Muscle of back (tissue), 13 donors: ENCODE measurements around the gene PAK5. TPM values are rescaled to one million over a fixed set of nuclear protein-coding genes. Genes with fewer than 3 reads are reported as not detected.

Source experiments
- DNase-seq, 3 donors: peaks; one replicate each; pipeline versions ENCODE4 v3.0.0 to v3.0.0-alpha.2; 2013
- long read RNA-seq, 9 donors: transcript quantifications; one replicate each; lab custom pipeline, GENCODE V29; 2026
- polyA plus RNA-seq, 10 donors: library from polyadenylated mRNA; unstranded; fragments of 120-200 nt; gene quantifications; one replicate each; pipeline ENCODE4 v1.2.1, GENCODE V29; 2013; ENCODE audit not compliant: insufficient read length in 10 of 10

PAK5 gene
- under 1 TPM; 0.08 to 0.29 (median 0.18) TPM for polyA plus RNA-seq
- long read RNA-seq, donor 1 = 0 reads
- long read RNA-seq, donor 2 = 0 reads
- long read RNA-seq, donor 3 = 0 reads
- long read RNA-seq, donor 4 = 0 reads
- long read RNA-seq, donor 5 = 0 reads
- long read RNA-seq, donor 6 = 0 reads
- long read RNA-seq, donor 7 = 0 reads
- long read RNA-seq, donor 8 = 0 reads
- long read RNA-seq, donor 9 = 0 reads

DNA sequence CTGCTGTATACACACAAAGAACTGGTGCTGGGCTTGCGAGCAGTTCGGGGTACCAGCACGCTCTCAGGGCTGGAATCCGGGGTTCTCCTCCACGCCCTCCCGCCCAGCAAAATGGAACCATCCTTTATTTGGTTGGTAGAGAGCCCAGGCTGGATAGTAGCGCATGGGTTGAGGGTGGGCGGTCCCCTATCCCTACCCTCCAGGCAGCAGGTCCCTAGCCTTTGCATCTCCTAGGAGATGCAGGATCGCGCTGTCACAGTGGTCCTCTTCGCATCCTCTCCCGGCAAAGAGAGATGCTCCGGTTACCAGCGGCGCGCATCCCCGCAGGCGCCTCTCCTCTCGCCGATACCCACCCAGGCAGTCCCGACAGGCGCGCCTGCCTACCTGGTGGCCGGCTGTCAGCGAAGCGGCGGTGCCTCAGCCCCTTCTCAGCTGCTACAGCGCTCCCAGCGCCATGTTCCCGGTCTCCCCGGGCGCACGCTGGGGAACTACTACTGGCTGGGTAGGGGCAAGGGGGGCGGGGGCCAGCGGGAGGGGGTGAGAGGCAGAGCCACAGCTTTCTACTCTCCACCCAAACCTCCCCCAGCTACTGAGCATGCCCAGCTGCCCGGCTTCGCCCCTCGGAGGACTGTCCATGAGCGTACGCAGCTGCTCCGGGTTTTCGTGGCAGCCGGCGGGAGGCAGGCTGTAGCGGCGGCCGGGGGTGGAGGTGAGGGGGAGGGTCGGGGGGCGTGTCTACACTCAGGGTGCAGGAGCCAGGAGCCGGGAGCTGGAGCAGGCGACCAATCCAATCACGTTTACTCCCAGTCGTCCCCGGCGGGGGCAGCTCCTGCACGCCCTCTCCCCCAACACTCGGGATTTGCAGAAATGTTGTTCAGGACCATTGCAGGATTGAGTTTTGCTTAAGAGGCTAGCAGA lies at the start of gene PAK5:
PAK5 (minus strand) TSS at position 699 of the 918 bp plus-strand sequence. CDS start 194,748 bp downstream, outside the sequence.
- DNase-seq = peak; percentile 34 to 66 (median 36)

DNA sequence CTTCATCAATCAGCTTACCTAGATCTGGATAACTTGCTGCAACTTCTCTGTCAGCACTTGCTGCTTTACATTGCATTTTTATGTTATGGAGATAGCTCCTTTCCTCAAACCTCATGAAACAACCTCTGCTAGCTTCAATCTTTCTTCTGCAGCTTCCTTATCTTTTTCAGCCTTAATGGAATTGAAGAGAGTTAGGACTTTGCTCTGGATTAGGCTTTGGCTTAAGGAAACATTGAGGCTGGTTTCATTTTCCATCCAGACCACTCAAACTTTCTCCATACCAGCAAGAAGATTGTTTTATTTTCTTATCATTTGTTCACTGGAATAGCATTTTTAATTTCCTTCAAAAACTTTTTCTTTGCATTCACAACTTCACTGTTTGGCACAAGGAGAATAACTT lies 48.8 kb upstream of the PAK5 start:
- DNase-seq = no peak

DNA sequence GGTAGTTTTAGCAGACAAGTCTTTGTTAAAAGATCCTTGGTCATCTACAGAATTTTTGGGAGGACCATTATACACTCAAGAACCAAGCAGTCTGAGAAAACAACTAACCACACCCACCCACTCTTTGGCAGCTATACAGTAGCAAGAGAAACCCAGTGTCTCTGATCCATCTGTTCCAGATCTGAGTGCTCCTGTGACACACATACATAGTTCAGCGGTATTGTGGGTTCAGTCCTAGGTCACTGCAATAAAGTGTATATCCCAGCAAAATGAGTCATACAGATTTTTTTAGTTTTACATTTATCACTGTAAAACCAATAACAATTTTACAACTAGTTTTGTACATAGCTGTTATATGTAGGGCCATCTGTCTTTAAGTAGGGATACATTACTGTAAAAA lies 47.4 kb upstream of the PAK5 start:
- DNase-seq = peak in 1 of 3 donors; percentile 0

DNA sequence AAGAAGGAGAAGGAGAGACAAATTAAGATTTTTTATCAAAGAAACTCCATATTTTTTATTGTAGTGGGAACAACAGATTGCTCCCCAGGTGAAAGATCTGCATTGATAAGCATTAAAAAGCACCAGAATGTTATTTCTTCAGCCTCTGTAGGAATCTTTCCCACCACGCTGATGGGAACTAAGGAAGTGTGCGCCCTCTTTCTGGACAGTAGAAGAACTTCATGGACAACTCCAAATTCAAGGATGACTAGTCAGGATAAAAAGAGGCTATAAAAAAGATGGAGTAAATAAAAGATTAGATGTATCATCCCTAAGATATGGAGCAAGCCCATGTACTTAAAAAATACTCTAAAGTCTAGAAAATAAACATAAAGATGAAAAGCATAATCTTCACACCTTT lies 45.8 kb upstream of the PAK5 start:
- no peak for DNase-seq

DNA sequence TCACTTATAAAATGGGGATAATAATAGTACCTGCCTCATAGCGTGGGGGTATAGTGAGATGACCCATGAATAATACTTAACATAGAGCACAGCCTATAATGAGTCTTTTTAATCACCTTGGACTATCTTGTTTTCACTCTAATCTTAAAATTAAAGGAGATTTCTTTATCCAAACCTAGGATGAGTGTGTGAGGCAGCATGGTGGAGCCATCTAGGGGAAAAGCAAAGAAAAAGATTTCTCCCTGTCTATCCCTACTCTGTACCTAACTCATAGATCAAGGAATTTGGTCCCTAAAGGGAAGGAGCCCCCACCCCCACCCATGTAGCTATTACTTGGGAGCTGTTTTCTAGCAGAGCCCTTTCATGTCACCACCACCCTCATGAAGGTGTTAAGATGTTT lies 45.2 kb upstream of the PAK5 start:
- no peak for DNase-seq

DNA sequence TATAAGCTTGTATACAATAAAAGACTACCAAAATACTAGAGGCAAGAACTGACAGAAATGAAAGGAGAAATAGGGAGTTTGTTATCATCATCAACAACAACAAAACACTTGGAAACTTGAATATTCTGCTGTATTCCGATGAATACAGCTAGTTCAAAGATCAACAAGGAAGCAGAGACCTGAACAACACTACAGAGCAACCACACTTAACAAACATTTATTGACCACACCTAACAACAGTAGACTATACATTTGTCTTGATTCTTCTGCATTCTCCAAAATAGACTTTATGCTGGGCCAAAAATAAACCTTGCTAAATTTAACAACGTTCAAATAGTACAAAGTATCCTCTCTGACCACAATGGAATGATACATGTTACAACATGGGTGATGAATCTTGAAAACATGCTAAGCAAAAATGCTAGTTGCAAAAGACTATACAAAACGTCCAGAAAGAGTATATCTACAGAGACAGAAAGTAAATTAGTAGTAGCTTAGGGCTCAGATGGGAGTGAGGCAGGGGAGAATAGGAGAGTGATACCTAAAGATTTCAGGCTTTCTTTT lies 39.1 kb upstream of the PAK5 start:
- no peak for DNase-seq

DNA sequence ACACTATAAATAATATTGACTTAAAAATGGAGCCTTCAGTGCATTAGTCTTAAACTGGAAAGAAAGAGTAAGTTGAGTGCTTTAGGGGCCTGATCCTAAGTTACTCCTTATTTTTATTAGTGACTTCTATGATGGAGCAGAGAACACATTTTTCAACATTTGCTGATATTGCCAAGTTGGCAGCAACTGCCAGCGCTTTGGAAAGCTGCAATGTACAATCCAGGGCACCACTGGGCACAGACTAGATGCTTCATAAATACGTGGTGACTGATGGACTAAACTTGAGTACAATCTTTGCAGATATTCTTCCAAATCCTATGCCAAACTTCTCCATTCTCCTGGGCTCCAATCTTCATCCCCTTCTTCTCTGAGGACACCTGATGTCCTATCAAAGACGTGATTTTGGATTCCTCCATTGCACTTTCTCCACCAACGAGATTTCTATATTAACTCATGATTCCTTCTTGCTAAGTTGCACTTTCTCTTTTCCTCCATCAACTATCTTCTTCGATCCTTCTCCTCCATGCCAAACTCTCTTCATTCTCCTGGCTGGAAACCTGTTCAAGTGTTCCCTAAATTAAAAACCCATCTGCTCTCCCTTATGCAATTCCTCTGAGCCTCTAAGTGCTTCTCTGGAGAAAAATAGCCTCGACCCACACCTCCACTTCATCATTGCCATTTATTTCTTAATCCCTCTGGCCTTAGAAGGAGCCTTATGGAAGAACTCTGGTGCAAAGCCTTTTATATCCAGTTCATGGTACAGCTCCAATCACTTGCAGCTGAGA lies 28.5 kb upstream of the PAK5 start:
- no peak for DNase-seq

DNA sequence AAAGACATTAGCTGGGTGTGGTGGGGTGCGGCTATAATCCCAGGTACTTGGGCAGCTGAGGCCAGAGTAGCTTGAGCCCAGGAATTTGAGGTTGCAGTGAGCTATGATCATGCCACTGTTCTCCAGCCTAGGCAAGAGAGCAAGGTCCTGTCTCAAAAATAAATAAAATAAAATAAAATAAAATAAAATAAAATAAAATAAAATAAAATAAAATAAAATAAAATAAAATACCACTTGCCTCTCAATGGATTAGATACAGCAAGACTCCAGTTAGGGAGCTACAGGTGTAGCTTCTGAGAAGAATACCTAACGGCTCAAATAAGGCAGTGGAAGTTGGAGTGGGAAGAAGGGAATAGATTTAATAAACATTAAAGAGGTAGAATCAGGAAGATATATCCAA lies 13.7 kb upstream of the PAK5 start:
- DNase-seq = no peak

DNA sequence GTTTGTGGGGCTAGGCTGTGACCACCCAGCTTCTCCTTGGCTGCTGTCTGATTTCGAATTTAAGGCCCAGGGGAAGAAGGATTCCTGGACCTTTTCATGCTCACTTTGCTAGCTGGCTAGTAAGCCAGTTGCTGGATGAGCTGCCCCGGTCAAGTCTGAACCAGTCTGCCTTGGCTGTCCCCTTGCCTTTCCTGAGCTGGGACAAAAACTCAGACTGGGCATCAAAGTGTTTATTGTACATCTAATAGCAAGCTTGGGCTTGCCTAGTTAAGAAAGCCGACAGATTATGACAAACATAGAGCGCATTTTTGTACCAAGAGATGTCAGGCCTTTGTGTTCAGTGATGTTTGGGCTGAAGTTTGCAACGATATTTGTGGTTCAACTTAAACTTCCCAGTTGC lies 750 bp upstream of the PAK5 start:
- DNase-seq = no peak

DNA sequence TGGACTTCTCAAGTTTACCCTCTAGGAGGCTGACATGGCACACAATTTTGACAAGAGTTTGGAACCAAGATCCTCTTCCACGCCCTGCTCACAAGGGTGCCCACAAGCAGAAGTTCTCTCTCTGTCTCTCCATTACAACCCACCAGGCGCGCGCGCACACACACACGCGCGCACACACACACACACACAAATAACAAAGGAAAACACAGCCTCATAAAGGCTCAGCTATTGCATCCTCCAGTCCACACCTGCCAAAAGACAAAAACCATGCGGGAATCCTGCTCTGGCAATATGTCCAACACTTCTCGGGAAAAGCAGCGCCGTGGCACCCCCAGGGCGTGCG lies 870 bp downstream of the PAK5 start:
- DNase-seq = peak in 1 of 3 donors; percentile 38

DNA sequence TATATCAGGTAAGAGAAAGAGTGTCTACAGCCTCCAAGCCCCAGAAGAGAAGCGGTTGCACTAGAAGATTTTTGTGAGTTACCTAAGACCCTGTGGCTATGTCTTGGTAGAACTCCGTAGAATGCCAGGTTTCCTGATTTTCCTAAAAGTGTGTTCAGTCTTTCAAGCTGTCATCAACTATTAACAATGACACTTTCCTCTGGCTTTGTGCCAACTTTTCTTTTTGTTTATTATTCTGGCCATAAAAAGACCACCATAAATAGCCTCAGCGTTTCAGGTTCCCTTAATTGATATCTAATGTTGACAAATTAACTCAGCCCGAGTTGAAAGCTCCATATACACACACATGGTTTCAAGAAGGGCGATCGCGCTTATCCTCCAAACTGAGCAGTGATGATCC lies 1.2 kb downstream of the PAK5 start:
- no peak for DNase-seq

DNA sequence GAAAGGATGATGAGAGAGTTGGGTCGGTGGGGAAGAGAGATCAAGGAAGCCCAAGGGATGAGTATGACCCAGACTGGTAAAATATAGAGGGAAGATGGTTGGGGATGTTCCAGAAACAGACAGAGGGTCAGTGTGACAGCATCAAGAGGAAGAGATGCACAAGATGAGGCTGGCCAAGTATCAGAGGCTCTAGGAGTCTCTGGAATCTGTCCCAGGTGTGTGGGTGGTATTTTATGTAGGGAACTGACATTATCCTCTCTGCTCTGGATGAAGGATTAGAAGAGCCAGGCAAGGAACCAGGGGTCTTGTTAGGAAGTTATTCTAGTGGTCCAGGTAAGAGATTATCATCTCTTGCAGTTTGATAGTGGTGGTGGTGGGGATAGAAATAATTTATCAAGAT lies 3.6 kb downstream of the PAK5 start:
- no peak for DNase-seq

DNA sequence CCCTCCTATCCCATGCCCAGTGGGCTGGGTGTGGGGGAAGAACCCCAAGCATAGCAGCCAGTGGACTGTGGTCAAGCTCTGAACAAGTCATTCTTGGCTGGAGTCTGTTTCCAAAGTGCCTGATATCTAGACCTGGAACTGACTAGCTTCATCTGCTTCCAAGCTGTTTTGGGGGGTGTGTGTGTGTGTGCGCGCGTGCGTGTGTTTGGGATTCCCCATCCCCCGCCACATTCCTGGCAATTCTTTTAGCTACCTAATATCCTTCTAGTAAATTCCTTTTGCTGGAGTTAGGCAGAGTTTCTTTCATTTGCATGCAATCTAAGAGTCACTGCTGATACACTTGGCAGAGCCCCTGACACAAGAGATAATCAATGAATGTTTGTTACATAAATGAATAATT lies 7.8 kb downstream of the PAK5 start:
- DNase-seq = no peak

DNA sequence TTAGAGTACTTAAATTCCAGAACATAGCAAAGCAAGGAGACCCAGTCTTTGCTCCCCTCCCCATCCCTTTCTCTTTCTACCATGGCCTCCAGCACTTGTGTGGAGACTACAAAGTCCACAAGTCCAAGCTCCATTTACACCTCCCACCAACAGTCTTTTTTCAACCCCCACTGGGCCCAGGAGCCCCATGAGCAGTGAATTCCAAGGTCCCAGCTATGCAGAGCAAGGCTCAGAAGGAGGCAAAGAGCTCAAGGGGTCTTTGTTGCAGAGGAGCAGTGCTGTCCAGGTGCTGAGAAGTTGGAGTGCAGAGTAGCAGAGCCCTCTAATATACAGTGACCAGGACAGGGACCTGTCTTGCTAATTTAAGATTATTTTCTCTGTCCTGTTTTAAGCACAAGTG lies 9.0 kb downstream of the PAK5 start:
- no peak for DNase-seq

DNA sequence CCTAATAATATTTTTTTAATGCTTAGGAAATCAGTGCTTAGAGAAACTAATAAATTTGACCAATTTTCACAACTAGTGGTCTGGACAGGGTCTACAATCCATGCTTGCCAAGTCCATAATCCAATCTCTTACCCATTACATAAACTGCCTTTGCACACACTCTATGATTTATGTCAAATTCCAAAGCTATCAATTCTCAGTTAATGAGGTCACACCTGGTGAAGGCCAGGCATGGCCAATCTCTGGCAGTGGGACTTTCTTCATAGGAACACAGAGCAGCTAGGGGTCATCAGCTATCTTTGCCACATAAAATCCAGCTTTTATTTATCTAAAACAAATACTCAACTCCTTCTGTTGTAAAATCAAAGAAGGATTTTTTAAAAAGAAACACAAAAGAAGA lies 21.2 kb downstream of the PAK5 start:
- no peak for DNase-seq

DNA sequence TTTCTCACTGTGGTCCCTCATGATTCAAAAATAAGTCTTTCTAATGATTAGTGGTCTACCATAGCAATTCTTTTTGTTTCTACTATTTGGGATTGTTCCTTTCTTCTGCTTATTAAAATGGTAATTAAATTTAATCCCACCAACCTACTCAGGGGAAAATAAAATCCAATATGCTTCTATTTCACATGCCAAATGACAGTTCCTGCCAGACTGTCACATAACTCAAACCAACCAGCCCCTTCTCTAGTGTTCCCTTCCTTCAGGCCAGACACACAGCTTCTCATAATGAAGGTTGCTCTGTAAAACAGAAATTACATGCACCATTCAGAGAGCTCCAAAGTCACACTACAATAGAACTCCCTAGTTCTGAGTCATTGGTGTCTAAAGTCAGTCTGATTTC lies 23.2 kb downstream of the PAK5 start:
- no peak for DNase-seq

DNA sequence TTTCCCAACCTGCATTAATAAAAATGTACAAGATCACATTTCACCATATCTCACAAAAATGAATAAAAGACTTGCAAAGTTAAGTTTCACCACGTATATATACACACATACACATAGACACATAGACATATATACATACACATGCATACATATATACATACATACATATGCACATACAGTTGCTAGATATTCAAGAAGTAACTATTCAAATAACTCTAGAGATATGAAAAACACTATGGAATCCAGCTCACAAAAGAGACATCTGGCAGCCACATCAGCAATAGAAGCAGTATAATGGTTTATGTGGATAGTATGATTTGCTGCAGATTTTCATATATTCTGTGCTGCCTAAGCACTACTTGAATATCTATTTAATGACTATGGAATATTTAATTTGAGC lies 28.1 kb downstream of the PAK5 start:
- no peak for DNase-seq

DNA sequence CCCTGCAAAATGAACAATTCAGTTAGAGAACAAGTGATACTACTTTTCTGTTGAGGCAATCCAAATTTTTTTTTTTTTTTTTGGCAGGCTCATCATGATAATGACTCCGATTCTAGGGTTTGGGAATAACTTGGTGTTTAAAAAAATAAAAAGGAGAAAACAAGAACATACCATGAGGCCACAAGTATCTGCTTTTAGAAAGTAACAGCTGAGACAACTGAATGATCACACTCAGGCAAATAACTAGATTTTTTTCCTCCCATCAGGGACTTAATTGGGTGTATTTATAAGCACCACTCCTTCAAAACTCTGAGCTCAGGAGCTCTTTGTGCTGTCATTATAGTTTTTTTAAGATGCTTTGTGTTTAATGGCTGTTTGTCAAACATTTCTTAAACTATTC lies 29.6 kb downstream of the PAK5 start:
- DNase-seq = no peak

DNA sequence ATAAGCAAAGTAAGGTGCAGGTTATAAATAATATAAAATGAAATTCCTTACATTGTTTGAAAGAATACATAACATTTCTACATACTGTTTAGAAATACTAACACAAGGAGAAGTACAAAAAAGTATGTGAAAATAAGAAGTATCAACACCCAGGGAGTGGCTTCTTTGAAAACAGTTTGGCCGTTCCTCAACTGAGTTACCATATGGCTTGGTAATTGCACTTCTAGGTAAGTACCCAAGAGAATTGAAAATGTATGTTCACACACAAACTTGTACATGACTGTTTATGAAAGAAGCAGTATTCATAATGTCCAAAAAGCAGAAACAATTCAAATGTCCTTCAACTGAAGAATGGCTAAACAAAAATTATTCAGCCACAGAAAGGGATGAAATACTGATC lies 30.7 kb downstream of the PAK5 start:
- DNase-seq = no peak

DNA sequence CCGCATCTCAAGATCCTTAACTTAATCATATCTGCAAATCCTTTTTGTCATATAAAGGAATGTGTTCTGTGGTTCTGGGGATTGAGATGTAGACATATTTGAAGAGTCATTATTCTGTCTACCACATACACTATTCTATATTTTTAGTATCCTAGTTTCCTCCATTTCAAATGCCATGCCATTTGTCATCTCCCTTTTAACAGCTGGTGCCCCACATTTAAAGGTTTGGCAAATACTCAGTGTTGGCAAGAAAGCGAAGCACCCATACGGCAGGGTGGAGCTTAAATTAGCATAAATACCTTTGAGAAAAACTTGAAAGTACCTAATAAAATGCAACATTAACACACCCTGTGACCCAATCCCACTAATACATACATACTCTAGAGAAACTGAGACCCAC lies 31.7 kb downstream of the PAK5 start:
- DNase-seq = no peak

DNA sequence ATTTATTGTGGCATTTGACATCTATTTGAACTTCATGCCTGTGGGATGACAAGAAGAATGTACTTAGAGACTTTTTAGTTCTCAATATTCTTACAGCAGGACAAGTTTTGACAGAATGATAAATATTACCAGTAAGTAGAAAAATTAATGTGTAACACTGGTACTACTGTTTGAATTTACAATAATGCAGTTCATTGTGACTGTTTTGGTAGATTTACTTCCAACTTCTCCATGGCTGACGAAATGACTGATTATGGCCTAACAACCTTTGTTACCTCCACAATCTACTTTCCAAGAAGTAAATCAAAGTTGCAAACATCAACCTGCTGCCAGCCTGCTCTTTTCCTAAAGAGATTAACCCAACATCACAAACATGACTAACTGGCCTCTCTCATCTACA lies 38.5 kb downstream of the PAK5 start:
- no peak for DNase-seq

DNA sequence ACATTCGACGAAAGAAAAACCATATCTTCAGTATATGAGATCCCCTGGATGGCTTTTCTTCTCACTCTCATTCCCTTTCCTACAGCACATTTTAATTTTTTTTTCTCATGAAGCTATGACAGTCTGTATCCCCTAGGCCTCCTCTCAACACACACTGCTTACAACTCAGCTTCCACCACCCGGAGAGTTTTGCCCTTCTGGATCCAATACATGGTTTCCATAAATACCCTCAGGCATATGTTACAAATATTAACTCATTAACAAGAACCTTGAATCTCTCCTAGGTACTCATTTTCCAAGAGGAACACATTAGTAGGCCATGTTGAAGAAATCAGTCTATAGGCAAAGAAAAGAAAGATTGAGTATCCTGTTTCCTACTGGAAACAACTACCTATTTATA lies 44.0 kb downstream of the PAK5 start:
- DNase-seq = no peak

DNA sequence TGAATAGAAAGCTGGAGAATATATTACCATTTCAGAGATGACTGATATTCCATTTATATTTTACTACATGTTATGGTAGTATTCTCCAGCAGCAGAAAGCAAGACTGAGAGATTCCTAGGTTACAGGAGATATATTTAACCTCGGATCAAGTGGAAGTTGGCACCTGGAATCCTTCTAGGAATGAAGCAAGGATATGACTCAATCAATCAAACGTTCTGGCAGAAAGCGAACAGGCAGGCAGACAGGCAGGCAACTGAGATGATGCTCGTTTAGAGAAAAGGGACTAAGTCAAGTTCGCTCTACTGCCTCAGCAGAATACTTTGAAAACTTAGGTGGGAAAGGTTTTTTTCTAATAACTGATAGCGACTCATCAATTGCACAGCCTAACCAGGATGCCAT lies 46.2 kb downstream of the PAK5 start:
- DNase-seq = no peak
